Activated naive CD8-positive, alpha-beta T cell treated with anti-CD3 and anti-CD28 coated beads, Interleukin-2, amount 50 U/mL, for 24 hours (primary cell): Measurements from ENCODE around the gene MED12L.

Experiments
- ATAC-seq: fragments of 150-1000 bp; cut with Tn5 transposase; one replicate; pipeline ENCODE4 v1.10.0; 2021
- DNase-seq: peaks from one replicate; pipeline ENCODE4 v3.0.0; 2021
- H3K27ac Mint-ChIP-seq: one replicate; pipeline ENCODE4 v1.8.0; 2021; ENCODE audit warnings: mild to moderate bottlenecking, mixed read lengths
- H3K27me3 Mint-ChIP-seq: one replicate; pipeline ENCODE4 v1.8.0; 2021; ENCODE audit warnings: mixed read lengths
- H3K36me3 Mint-ChIP-seq: one replicate; pipeline ENCODE4 v1.8.0; 2021; ENCODE audit warnings: low read depth, mixed read lengths
- H3K4me1 Mint-ChIP-seq: one replicate; pipeline ENCODE4 v1.8.0; 2021; ENCODE audit warnings: mixed read lengths
- H3K4me3 Mint-ChIP-seq: one replicate; pipeline ENCODE4 v1.8.0; 2021; ENCODE audit warnings: mild to moderate bottlenecking, moderate library complexity, mixed read lengths
- H3K9me3 Mint-ChIP-seq: one replicate; pipeline ENCODE4 v1.8.0; 2021; ENCODE audit warnings: mixed read lengths

Gene MED12L

GRCh38 chr3:151400341-151400740, 314.9 kb downstream of the MED12L start:
- no peak overlapping the region for H3K27ac Mint-ChIP-seq
- peaks cover 2% of the 10 kb centered on the region for H3K4me1 Mint-ChIP-seq
- H3K4me3 Mint-ChIP-seq, result no peak overlapping the region
- H3K9me3 Mint-ChIP-seq, result no peaks in the 10 kb centered on the region
- DNase-seq (no peak), ATAC-seq (no peak)
- H3K27me3 Mint-ChIP-seq, result no peaks in the 10 kb centered on the region
- no peaks in the 10 kb centered on the region for H3K36me3 Mint-ChIP-seq

GRCh38 chr3:151402349-151402748, 316.9 kb downstream of the MED12L start:
- Mint-ChIP-seq H3K4me1 (peaks cover 2% of the 10 kb centered on the region), H3K27ac (no peak overlapping the region), H3K9me3 (no peaks in the 10 kb centered on the region), H3K27me3 (no peaks in the 10 kb centered on the region), H3K4me3 (no peak overlapping the region), H3K36me3 (no peaks in the 10 kb centered on the region)
- DNase-seq (no peak), ATAC-seq (no peak)

- H3K36me3 Mint-ChIP-seq, result no peaks in the 10 kb centered on the region
- H3K27ac Mint-ChIP-seq, result no peak overlapping the region
- no peaks in the 10 kb centered on the region for H3K27me3 Mint-ChIP-seq
- peaks cover 2% of the 10 kb centered on the region for H3K4me1 Mint-ChIP-seq
- H3K9me3 Mint-ChIP-seq, result no peaks in the 10 kb centered on the region
- no peak for DNase-seq
- H3K4me3 Mint-ChIP-seq, result no peak overlapping the region
- no peak for ATAC-seq
Observed at GRCh38 chr3:151403246-151403645, 317.8 kb downstream of the MED12L start.

- DNase-seq (no peak), ATAC-seq (no peak)
- peaks cover 2% of the 10 kb centered on the region for H3K4me1 Mint-ChIP-seq
- no peaks in the 10 kb centered on the region for H3K9me3 Mint-ChIP-seq
- H3K27ac Mint-ChIP-seq, result no peak overlapping the region
- H3K27me3 Mint-ChIP-seq, result no peaks in the 10 kb centered on the region
- no peaks in the 10 kb centered on the region for H3K36me3 Mint-ChIP-seq
- no peak overlapping the region for H3K4me3 Mint-ChIP-seq
Observed at GRCh38 chr3:151404316-151404715, 318.9 kb downstream of the MED12L start.

- no peak for ATAC-seq
- no peak for DNase-seq
- no peaks in the 10 kb centered on the region for H3K9me3 Mint-ChIP-seq
- H3K36me3 Mint-ChIP-seq, result no peaks in the 10 kb centered on the region
- no peak overlapping the region for H3K27ac Mint-ChIP-seq
- H3K4me3 Mint-ChIP-seq, result no peak overlapping the region
- no peaks in the 10 kb centered on the region for H3K4me1 Mint-ChIP-seq
- no peaks in the 10 kb centered on the region for H3K27me3 Mint-ChIP-seq
Observed at GRCh38 chr3:151407928-151408327, 322.5 kb downstream of the MED12L start.

GRCh38 chr3:151410891-151411559, 325.6 kb downstream of the MED12L start:
- Mint-ChIP-seq H3K4me1 (no peaks in the 10 kb centered on the region), H3K9me3 (no peaks in the 10 kb centered on the region), H3K27me3 (no peaks in the 10 kb centered on the region), H3K27ac (no peak overlapping the region), H3K4me3 (no peak overlapping the region), H3K36me3 (no peaks in the 10 kb centered on the region)
- DNase-seq, result no peak
- no peak for ATAC-seq

- H3K9me3 Mint-ChIP-seq, result no peaks in the 10 kb centered on the region
- no peaks in the 10 kb centered on the region for H3K27me3 Mint-ChIP-seq
- no peaks in the 10 kb centered on the region for H3K36me3 Mint-ChIP-seq
- ATAC-seq (no peak), DNase-seq (no peak)
- H3K4me3 Mint-ChIP-seq, result no peak overlapping the region
- H3K4me1 Mint-ChIP-seq, result no peaks in the 10 kb centered on the region
- no peak overlapping the region for H3K27ac Mint-ChIP-seq
Observed at GRCh38 chr3:151412989-151413388, 327.5 kb downstream of the MED12L start.

GRCh38 chr3:151415289-151415688, 329.8 kb downstream of the MED12L start:
- H3K27ac Mint-ChIP-seq, result no peak overlapping the region
- no peaks in the 10 kb centered on the region for H3K4me1 Mint-ChIP-seq
- DNase-seq, result no peak
- no peaks in the 10 kb centered on the region for H3K36me3 Mint-ChIP-seq
- no peak overlapping the region for H3K4me3 Mint-ChIP-seq
- no peaks in the 10 kb centered on the region for H3K27me3 Mint-ChIP-seq
- no peak for ATAC-seq
- no peaks in the 10 kb centered on the region for H3K9me3 Mint-ChIP-seq

GRCh38 chr3:151419806-151420205, 334.3 kb downstream of the MED12L start:
- no peaks in the 10 kb centered on the region for H3K27me3 Mint-ChIP-seq

GRCh38 chr3:151421938-151422337, 336.5 kb downstream of the MED12L start:
- no peak overlapping the region for H3K4me3 Mint-ChIP-seq
- H3K9me3 Mint-ChIP-seq, result no peaks in the 10 kb centered on the region
- DNase-seq (no peak), ATAC-seq (no peak)
- H3K36me3 Mint-ChIP-seq, result no peaks in the 10 kb centered on the region
- no peaks in the 10 kb centered on the region for H3K27me3 Mint-ChIP-seq
- H3K4me1 Mint-ChIP-seq, result no peaks in the 10 kb centered on the region
- no peak overlapping the region for H3K27ac Mint-ChIP-seq

More at GRCh38 chr3:151419806-151420205, 334.3 kb downstream of the MED12L start:
- ATAC-seq (no peak), DNase-seq (no peak)
- H3K4me3 Mint-ChIP-seq, result no peak overlapping the region
- H3K9me3 Mint-ChIP-seq, result no peaks in the 10 kb centered on the region
- no peaks in the 10 kb centered on the region for H3K4me1 Mint-ChIP-seq
- H3K27ac Mint-ChIP-seq, result no peak overlapping the region
- no peaks in the 10 kb centered on the region for H3K36me3 Mint-ChIP-seq

GRCh38 chr3:151423091-151423490, 337.6 kb downstream of the MED12L start:
- Mint-ChIP-seq H3K9me3 (no peaks in the 10 kb centered on the region), H3K36me3 (no peaks in the 10 kb centered on the region)

GRCh38 chr3:151425627-151426340, 340.3 kb downstream of the MED12L start:
- Mint-ChIP-seq H3K27me3 (no peaks in the 10 kb centered on the region), H3K4me1 (no peaks in the 10 kb centered on the region), H3K36me3 (no peaks in the 10 kb centered on the region)

More at GRCh38 chr3:151423091-151423490, 337.6 kb downstream of the MED12L start:
- Mint-ChIP-seq H3K27me3 (no peaks in the 10 kb centered on the region), H3K4me3 (no peak overlapping the region), H3K4me1 (no peaks in the 10 kb centered on the region), H3K27ac (no peak overlapping the region)
- no peak for DNase-seq
- ATAC-seq, result no peak

GRCh38 chr3:151426341-151426657, 340.8 kb downstream of the MED12L start:
- no peak overlapping the region for H3K27ac Mint-ChIP-seq
- no peaks in the 10 kb centered on the region for H3K27me3 Mint-ChIP-seq
- no peaks in the 10 kb centered on the region for H3K9me3 Mint-ChIP-seq
- ATAC-seq, result no peak
- H3K4me3 Mint-ChIP-seq, result no peak overlapping the region
- H3K4me1 Mint-ChIP-seq, result no peaks in the 10 kb centered on the region
- H3K36me3 Mint-ChIP-seq, result no peaks in the 10 kb centered on the region
- no peak for DNase-seq

More at GRCh38 chr3:151425627-151426340, 340.3 kb downstream of the MED12L start:
- DNase-seq, result no peak
- no peak for ATAC-seq
- H3K9me3 Mint-ChIP-seq, result no peaks in the 10 kb centered on the region
- H3K27ac Mint-ChIP-seq, result no peak overlapping the region
- H3K4me3 Mint-ChIP-seq, result no peak overlapping the region

GRCh38 chr3:151428386-151428785, 342.9 kb downstream of the MED12L start:
- Mint-ChIP-seq H3K4me3 (no peak overlapping the region), H3K4me1 (no peaks in the 10 kb centered on the region), H3K9me3 (no peaks in the 10 kb centered on the region), H3K27ac (no peak overlapping the region), H3K27me3 (no peaks in the 10 kb centered on the region), H3K36me3 (no peaks in the 10 kb centered on the region)
- DNase-seq (no peak), ATAC-seq (no peak)

- Mint-ChIP-seq H3K27me3 (no peaks in the 10 kb centered on the region), H3K4me3 (no peak overlapping the region), H3K4me1 (no peaks in the 10 kb centered on the region), H3K27ac (no peak overlapping the region), H3K36me3 (no peaks in the 10 kb centered on the region), H3K9me3 (no peaks in the 10 kb centered on the region)
- ATAC-seq, result no peak
- DNase-seq, result no peak
Observed at GRCh38 chr3:151430821-151431484, 345.5 kb downstream of the MED12L start.
